ENCODE measurements around the gene MRPL36.
"Not testable (repeated sequence)": the region's sequence is repeated elsewhere in the genome, so short reads cannot be mapped to it uniquely, and the experiment has no call there.

MRPL36 gene

DNA sequence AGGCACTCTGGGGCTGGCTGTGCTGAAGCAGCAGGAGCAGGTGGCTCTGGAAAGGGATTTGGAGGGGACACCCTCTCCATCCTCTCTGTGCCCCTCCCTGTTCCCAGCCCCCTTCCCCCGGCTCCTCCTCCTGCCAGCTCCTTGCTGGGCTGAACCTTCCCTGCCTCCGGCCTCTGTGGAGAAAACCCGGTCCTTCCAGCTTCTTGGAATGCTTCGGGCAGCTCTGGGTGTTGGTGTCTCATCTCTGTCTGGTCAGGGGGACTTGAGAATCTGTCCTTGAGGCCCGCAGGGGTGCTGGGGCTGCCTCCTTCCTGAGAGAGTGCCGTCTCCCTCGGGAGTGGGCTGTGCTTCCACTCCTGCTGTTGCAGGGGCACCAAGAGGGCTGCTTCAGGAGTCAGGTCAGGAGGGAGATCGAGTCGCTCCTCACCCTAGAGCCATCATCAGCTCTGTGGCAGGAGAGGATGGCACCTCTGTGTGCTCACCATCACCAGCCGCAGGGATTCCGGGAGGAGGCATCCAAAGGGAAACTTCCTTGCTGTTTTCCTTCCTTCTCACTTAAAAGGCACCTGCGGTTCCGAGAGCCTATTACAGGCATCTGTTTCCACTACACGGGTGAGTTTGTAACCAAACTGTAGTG is 32.2 kb upstream of the MRPL36 start:
- DNase-seq, result no peak

DNA sequence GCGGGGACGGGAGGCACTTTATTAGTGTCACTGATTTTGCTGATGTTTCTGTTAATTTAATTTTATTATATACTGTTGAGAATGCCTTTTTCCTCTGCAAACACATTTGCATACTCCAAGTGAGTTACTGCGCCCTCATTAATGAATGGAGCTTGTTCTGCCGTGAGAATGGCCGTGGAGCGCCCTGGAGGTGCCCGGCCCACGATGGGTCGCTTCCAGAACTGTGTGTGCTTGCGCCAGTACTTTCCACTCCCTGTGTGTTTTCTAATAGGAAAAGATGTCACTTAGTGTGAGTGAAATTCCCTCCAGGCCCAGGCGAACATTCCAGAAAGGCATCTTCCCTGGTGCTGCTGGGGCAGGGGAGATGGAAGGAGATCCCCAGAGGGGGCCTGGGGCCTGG is 31.6 kb upstream of the MRPL36 start:
- no peak for DNase-seq

DNA sequence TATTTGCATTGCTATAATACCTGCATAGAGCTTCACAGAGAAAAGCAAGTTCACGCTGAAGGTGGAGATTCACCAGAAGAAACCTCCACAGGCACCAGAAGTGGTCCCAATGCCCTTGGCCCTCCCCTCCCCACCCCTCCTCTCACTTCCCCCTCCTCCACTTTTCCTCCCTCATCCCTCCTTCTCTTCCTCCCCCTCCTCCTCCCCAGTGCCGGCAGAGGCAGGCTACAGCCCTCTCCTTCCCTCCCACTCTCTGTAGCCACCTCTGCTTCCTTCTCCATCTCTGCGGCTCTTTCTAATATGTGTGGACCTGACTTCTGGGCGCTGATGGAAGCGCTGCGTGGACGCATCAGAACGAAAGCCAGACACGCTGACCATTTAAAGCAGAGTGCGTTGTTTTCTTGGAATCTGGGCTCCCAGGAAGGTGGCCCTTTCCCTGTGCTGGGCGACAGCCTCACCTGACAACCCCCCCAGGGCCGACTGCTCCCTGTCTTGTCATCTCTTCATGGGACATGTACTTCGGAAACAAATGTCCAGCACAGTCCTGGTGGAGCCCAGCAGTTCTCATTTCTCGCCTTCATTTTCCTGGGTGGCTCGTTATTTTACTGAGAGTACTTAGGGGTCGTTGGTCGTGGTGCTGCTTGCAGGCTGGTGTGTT is 31.1 kb upstream of the MRPL36 start:
- no peak for DNase-seq

DNA sequence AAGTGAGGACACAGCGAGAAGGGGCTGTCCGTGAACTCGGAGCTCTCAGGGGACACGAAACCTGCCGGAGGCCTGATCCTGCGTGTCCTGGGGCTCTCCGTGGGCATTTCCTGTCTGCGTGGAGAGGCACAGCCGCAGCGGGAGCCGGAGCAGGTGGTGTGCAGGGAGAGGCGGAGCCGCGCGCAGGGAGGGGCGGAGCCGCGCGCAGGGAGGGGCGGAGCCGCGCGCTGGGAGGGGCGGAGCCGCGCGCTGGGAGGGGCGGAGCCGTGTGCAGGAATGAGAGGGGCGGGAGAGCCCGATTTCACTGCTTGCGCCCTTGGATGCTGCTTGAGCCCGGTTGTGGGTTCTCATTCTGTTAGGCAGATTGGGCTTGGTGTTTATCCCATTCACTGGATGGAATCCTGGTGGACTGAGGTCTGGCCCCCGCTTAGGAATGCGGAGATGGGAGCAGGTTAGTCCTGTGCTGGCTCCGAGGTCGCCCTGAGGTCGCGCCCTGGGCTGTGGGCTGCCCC is 28.3 kb upstream of the MRPL36 start:
- no peak for DNase-seq

DNA sequence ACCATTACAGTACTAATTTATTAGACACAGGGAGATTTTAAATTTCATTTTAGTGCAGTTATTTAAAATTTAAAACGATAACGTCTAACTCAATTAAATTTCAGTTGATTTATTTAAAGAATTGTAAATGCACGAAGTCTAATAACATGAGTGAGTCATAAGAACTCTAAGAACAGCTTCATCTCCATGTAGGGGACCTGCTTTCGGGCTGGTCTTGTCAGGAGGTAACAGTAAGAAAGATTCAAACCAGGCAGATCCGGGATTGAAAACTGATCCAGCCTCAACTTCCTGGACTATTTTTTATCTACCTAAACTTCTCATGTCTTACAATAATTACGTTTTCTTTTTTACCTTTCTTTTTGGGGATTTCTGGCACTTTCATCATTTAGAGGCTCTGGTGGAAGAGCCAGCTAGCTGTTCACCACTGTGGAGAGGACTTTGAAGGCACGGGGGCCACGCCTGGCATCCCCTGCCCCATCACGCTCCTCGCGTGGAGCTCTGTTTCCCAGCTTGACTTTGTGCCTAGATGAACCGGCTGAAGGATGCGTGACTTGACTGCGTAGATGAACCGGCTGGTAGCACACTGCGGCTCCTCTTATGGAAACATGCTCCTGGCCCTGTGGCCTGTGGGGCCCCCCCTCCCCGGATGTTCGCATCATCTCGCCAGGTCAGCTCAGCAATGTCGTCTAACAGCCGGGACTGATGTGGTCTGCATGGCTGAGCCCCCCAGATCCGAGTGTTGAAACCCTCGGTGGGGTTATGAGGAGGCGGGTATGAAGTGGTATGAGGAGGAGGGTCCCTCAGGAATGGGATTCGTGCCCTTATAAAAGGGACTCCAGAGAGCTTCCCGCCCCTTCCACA is 27.6 kb upstream of the MRPL36 start:
- DNase-seq, result no peak

DNA sequence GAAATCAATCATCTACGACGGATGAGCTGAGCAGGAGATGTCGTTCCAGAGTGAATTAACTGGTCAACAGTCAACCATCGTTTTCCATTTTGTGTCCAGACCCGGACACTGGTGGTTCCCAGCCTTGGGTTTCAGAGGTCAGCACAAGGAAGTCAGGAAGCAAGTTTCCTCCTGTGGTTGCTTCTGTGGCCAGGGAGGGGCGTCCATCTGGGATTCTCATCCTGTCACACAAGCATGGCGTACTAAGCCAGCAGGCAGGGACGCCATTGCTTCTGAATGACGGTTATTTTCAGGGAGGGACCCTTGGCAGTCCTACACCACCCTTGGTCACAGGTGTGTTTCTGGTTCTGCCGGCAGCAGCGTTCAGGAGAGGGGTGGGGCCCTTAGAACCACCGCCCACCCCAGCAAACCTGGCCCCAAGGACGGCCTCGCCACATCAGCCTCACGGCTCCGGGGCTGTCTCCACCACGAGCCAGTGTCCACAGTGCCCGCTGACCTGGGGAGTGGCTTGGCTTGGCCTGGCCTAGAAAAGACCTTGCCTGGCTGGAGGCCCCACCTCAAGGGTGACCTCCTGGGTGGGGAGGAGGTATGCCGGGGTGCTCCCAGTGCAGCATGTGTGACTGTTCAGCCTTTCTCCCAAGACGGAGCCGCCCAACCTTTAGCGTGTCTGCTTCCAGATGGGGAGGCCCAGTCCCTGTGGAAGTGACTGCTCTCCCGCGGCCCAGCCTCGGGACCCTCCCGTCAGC is 26.8 kb upstream of the MRPL36 start:
- DNase-seq, result no peak

DNA sequence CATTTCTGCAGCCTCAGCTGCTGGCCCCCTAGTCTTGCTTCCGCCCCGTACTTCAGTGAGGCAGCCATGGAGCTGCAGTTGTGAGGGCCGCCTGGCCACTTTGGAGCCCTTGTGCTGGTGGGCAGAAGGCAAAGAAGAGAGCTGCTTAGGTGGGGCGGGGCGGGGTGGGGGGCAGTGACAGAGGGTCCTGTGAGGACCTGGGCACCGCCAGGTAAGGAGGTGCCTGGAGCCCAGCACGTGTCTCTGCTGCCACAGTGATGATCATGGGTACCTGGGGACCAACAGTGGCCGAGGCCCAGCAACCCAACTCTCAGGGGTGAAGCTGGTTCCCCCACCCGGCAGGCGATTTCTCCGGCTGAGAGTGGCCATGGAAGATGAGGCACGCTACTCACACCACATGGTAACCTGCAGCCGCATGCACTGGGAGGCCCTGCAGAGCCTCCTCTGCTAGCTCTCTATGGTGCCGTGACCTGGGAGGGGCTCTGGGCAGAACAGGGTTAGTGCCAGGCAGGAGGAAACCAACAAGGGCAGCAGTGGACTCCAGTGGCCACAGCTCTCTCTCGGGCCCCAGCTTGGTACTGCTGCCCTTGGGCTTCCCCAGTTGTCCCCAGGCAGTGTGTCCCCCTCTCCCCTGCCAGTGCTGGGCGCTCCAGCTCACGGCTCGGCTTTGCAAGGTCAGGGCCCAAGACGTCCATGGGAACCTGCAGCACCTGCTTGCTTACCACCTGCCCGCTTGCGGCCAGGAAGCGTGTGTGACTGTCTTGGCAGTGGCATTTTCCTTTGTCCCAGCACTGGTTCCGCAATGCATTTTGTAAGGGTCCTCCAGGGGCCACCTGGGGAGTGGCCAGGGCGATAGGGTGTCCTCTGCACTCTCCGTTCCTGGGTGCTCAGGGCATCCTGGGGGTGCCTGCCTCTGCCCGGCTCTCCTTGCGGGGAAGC is 25.5 kb upstream of the MRPL36 start:
- no peak for DNase-seq

DNA sequence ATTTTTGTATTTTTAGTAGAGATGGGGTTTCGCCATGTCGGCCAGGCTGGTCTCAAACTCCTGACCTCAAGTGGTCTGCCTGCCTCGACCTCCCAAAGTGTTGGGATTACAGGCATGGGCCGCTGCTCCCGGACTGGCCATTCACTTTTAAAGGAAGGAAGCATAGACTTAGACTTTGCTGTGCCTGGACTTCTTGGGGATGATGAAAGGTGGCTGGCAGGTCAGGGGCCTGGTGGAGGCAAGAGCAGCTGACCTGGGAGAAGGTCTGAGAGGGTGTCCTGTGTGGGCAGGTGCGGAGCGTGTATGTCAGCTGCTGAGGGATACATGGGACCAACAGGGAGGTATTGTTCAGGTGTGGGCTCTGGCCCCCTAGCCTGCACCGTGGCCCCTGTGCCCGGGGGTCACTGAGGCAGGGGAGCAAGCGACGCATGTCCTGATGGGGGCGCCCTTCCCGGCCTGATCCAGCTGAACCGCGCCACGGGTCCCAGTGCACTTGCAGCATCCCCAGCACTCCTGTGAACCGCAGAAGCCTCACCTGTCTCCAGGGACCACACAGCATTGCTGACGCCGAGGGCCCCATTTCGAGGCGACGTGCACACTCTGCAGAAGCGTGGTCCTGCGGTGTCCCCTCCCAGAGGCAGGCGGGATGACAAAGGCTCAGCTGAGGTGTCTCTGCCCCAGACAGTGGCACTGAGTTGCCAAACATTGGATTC is 24.6 kb upstream of the MRPL36 start:
- DNase-seq, result no peak

DNA sequence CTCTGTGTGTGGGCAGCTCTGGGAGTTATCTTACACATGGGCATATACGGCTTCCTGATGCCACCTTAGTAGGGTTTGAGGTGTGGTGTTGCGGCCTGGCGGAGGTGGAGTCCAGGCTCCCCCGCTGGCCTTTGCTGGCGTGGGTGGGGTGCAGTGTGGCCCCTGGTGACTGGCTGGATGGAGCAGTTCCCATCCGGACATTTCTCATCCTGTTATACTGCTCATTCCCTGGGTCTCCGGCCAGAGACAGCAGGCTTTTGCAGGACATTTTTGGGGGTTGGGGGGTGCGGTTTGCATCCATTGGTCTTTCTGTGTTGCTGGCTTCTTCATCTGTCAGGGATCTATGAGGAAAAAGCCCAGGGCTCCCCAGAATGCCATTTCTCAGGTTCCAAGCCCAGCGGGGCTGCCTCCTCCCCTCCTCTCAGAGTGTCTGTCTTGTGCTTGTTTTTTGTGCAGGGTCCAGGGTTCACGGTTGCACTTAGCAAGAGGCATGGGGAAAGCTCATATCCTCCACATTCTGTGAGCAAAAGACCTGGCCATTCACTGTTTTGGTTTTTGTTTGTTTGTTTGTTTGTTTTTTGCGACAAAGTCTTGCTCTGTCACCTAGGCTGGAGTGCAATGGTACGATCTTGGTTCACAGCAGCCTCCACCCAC is 23.9 kb upstream of the MRPL36 start:
- DNase-seq, result no peak

DNA sequence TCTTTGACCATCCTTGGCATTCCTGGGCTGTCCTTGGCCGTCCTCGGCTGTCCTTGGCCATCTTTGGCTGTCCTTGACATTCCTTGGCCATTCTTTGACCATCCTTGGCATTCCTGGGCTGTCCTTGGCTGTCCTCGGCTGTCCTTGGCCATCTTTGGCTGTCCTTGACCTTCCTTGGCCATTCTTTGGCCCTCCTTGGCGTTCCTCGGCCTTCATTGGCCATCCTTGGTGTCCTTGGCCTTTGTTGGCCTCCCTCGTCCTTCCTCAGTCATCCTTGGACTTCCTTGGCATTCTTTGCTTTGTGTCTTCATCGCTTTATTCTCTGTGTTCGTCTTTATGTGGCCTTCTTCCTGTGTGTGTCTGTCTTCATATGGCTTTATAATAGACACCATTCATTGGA is 22.2 kb upstream of the MRPL36 start:
- no peak for DNase-seq

DNA sequence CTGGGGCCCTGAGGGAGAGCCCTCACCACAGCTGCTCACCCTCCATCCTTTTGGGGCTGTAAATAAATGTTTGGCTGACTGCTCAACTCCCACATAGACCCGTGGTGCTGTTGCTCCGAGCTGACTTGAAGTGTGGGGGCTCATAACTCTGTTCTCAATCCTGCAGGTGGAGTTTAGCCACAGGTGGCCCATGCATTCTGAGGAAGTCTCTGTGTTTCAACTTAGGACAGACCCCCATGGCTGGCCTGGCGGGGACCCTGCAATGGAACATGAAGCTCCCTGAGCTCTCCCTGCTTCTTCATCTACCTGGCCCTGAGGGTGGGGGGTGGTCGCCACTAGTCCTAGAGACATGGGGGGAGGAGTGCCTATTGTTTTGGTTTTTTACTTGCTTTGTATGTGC is 21.3 kb upstream of the MRPL36 start:
- DNase-seq, result no peak

DNA sequence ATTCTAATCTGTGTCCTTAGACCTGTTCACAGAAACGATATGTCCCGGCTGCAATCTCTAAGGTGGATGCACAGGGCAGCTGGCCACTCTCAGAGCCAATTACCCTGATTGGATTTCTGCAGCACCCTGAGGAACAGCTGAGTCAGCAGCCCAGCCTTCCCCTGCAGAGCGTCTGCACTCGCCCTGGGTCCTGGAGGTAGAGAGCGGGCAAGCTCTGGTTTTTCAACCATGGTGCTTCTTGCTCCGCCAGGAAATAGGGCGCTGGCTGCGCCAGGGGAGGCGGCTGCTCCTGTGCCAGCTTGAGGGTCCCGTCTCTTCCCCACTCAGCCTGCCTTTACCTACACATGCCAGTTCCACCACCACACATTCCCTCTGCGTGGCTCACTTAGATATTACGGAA is 20.7 kb upstream of the MRPL36 start:
- DNase-seq, result no peak

DNA sequence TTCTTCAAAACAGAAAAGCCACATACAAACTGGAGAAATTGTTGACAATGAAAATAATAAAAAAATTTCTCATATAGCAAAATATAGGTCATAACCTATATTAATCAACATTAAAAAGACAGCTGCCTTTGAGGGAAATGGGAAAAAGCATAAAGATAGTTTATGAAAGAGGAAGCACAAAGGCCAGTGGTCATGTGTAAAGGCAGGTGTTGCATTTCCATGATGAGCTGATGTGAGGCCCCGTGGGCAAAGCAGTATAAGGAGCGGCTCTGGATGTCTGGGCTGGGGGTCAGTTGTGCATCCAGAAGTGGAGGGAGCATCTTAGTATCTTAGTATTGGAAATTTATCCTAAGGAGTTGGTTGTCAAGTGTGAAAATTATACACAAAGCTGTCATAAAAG is 19.8 kb upstream of the MRPL36 start:
- no peak for DNase-seq

DNA sequence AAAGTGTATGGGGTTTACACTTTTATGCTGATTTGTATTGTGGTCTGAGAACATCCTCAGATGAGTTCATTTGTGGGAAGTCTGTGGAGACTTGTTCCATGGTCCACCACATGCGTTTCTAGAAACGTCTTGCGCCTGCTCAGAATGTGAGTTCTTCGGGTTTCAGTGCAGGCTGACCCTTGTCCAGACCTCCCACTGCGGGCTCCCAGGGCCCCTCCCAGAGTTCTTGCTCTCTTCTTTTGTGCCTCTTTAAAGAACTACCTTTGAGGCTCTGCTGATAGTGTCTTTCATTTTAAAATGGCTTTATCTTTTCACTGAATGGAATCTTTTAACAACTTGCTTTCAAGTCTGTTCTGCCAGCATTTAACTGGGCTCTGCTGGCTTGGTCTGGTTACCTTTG is 19.1 kb upstream of the MRPL36 start:
- DNase-seq, result no peak

DNA sequence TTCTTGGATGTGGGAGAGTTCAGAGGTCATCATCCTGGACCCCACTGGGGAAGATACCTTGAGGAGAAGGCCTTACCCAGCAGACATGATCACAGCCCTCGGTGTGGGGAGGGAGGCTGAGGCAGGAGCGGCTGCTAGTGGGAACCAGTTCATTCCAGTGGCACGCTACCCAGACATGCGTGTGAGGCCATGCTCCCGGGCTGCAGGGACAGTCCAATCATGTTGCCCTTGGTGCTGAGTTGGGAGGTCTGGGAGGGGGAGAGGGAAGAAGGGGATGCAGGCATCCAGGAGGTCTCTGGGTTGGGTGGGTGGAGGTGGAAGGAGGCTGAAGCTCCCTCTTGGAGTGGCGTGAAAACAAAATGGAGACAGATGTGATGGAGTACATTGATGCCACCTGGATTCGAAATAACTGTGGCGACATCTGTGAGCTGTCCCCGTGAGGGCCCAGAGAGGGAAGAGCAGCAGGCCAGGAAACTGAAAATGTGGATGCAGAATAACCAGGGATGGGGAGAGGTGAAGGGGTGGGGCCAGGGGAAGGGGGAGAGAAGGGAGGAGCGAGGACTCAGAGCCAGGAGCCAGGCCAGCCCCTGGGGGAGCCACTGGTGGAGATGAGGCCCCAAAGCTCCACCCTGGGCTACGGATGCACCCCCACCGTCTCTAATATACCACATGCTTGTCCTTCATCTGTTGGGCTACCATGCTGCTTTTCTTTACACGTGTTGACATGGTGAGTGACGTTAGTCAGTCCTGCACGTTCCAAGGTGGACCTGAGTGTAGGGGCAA is 17.8 kb upstream of the MRPL36 start:
- DNase-seq, result no peak

DNA sequence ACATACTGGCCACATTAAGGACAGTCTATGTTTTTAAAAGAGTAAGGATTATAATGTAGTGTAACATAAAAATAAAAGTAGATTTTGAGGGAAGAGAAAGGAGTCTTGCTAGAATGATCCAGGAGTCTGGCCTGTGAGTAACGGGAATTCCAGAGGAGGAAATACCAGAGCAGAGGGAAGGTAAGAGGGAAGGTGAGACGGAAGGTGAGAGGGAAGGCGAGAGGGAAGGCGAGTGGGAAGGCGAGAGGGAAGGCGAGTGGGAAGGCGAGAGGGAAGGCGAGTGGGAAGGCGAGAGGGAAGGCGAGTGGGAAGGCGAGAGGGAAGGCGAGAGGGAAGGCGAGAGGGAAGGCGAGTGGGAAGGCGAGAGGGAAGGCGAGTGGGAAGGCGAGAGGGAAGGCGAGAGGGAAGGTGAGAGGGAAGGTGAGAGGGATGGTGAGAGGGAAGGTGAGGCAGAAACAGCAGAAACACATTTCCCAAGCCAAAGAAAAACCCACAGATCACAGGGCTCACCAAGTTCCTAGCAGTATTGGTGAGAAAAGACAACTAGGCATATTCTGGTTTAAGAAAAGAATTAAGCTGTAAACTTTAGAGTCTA is 17.0 kb upstream of the MRPL36 start:
- not testable (repeated sequence) for DNase-seq

DNA sequence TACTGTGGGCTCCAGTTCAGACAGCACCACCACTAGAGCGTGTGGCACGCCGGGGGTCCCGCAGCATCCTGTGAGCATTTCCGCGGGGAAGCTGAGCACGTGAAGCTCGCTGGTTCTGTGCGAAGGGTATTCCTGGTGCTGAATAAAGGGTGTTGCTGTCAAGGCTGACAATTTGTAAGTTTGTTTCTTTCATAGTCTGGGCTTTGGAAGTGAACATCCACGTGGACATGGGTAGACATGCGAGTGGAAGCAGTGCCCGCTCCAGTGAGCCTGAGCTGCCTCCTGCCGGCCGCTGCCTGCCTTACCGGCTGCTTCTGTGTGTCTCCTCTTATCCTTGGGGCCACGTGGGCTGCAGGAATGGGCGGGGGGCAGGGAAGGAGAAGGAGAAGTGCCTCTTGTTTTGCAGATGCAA is 16.2 kb upstream of the MRPL36 start:
- no peak for DNase-seq

DNA sequence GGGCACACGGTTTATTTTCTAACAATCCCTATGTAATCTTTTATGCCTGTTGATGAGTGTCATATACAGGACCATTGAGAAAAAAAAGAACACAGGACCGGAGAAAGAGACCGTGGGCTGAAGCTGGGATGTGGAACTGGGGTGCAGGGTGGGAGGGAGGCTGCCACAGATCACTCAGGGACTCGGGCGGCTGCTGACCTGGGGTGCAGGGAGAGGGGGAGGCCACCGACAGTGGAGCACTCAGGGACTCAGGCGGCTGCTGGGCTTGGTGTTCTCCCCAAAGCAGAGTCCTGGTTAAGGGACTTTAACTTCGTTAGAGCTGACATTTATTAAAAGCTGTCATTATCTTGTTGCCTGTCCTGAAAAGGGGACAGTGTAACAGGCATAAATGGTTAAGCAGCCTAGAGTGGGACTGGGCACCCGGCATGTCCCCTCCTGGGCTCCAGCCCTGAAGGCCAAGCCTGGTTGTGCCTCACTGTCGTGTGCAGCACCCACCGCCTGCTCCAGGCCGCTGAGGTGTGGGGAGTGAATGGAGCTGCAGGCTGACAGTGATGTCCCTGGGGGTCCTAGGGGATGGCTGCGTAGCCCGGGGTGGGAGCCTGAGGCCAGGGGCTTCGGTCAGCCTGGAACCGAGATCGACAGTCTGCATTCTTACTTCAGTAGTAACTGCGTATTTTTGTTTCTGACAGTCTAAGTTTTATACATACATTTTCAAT is 15.6 kb upstream of the MRPL36 start:
- DNase-seq, result no peak

All from inflammatory macrophage treated with lipopolysaccharide for 4 hours (primary cell).